ENCODE data around the gene PIK3CB. TPM values are rescaled to one million over a fixed set of nuclear protein-coding genes. Genes with fewer than 3 reads are reported as not detected.
"Not testable (repeated sequence)": the region's sequence is repeated elsewhere in the genome, so short reads cannot be mapped to it uniquely, and the experiment has no call there.

The PIK3CB gene
- total RNA-seq, 4 donors from 2014 or later: 32.2 to 52.1 (median 41.5) TPM

DNA sequence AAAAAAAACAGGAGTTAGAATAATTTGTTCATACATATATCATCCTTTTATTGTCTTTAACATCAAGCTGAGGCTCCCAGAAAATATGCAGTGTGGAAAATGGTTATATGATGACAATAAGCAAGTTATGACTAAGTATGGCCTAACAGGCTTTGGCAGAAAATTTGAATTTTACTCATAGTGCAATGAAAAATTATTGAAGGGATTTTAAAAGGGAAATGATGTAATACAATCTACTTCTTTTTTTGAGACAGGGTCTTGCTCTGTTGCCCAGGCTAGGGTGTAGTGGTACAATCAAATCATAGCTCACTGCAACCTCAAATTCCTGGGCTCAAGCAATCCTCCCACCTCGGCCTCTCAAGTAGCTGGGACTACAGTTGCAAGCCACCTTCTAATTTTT lies 147.5 kb downstream of the PIK3CB start:
- TF ChIP-seq POLR2A (IDR thresholded peaks at IDR 0.05): no peak
- TF ChIP-seq, protein P1, sequence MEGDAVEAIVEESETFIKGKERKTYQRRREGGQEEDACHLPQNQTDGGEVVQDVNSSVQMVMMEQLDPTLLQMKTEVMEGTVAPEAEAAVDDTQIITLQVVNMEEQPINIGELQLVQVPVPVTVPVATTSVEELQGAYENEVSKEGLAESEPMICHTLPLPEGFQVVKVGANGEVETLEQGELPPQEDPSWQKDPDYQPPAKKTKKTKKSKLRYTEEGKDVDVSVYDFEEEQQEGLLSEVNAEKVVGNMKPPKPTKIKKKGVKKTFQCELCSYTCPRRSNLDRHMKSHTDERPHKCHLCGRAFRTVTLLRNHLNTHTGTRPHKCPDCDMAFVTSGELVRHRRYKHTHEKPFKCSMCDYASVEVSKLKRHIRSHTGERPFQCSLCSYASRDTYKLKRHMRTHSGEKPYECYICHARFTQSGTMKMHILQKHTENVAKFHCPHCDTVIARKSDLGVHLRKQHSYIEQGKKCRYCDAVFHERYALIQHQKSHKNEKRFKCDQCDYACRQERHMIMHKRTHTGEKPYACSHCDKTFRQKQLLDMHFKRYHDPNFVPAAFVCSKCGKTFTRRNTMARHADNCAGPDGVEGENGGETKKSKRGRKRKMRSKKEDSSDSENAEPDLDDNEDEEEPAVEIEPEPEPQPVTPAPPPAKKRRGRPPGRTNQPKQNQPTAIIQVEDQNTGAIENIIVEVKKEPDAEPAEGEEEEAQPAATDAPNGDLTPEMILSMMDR (IDR thresholded peaks at IDR 0.05): no peak
- Histone ChIP-seq H3K4me1 (no peaks in the 10 kb centered on the region), H3K36me3 (peaks cover 0 to 12% (median 0%) of the 10 kb centered on the region in 3 donors), H3K27me3 (no peaks in the 10 kb centered on the region), H3K9me3 (no peaks in the 10 kb centered on the region), H3K27ac (no peak overlapping the region), H3K4me3 (no peak overlapping the region)
- no peak for DNase-seq

DNA sequence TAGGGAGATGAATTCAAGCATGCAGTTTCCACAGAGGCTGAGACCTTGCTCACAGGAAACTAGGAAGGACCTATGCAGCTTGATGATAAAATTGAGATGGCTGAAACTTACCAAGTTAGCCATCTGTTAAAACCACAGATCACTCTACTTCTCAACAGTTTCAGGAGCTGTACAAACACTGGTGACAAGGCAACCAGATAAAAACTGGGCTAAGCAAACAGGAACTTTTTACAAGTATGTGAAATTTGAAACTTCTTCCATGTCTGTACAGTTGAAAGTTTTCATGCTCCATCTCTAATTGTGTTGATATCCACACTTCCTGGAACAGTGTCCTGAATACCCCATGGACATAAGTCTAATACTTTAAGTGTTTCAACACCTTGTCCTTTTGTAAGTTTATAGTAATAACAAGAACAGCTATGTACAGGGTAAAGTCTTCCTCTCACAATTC lies 147.9 kb downstream of the PIK3CB start:
- Histone ChIP-seq H3K9me3 (no peaks in the 10 kb centered on the region), H3K36me3 (peaks cover 0 to 12% (median 0%) of the 10 kb centered on the region in 3 donors), H3K27me3 (no peaks in the 10 kb centered on the region), H3K4me1 (no peaks in the 10 kb centered on the region), H3K4me3 (no peak overlapping the region), H3K27ac (no peak overlapping the region)
- TF ChIP-seq, protein P1 (IDR thresholded peaks at IDR 0.05): no peak
- no peak for TF ChIP-seq POLR2A (IDR thresholded peaks at IDR 0.05)
- no peak for DNase-seq

DNA sequence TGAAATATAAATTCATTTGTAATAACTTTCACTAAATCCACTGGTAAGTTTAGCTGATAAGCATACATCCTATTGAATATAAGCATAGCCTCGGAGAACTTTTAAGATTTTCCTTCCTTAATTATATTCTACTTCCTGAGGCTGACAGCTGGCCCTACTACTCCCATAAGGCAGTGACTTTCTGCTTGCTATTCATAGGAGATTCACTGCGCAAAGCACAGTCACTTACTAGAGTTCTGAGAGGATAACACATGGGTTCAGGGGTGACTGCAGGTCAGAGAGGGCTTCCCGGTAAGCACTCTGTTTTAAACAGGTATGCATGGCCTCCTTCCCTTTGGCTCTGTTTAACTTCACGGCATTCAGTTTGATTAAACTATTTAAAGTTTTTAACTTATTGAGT lies 150.3 kb downstream of the PIK3CB start:
- TF ChIP-seq, protein P1 (IDR thresholded peaks at IDR 0.05): no peak
- TF ChIP-seq POLR2A (IDR thresholded peaks at IDR 0.05): no peak
- no peak overlapping the region for H3K27ac ChIP-seq
- DNase-seq: no peak

DNA sequence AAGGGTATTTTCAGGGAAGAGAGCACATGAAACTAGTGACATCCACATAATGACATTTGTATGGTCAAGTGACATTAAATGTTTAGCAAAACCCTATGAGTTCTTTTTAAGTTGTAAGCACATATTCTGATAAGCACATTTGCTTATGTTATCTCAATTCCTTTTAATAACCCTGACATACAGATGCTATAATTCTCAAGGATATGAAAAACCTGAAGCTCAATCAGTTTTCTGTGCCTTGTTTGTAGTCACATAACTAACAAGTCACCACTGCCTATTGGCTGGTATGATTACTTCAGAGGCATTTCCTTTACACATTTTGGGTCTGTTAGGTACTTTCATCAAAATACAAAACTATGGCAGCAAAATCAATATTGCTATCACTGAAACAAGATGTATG lies 152.1 kb downstream of the PIK3CB start:
- DNase-seq: no peak
- Histone ChIP-seq H3K27me3 (no peaks in the 10 kb centered on the region), H3K36me3 (peaks cover 0 to 8% (median 0%) of the 10 kb centered on the region in 3 donors), H3K27ac (no peak overlapping the region), H3K4me1 (no peaks in the 10 kb centered on the region), H3K4me3 (no peak overlapping the region), H3K9me3 (no peaks in the 10 kb centered on the region)
- TF ChIP-seq, protein P1 (IDR thresholded peaks at IDR 0.05): no peak
- TF ChIP-seq POLR2A (IDR thresholded peaks at IDR 0.05): no peak

More for the DNA sequence above, 150.3 kb downstream of the PIK3CB start:
- no peaks in the 10 kb centered on the region for H3K27me3 ChIP-seq
- H3K4me1 ChIP-seq: no peaks in the 10 kb centered on the region
- no peak overlapping the region for H3K4me3 ChIP-seq
- peaks cover 0 to 12% (median 0%) of the 10 kb centered on the region in 3 donors for H3K36me3 ChIP-seq
- H3K9me3 ChIP-seq: no peaks in the 10 kb centered on the region

DNA sequence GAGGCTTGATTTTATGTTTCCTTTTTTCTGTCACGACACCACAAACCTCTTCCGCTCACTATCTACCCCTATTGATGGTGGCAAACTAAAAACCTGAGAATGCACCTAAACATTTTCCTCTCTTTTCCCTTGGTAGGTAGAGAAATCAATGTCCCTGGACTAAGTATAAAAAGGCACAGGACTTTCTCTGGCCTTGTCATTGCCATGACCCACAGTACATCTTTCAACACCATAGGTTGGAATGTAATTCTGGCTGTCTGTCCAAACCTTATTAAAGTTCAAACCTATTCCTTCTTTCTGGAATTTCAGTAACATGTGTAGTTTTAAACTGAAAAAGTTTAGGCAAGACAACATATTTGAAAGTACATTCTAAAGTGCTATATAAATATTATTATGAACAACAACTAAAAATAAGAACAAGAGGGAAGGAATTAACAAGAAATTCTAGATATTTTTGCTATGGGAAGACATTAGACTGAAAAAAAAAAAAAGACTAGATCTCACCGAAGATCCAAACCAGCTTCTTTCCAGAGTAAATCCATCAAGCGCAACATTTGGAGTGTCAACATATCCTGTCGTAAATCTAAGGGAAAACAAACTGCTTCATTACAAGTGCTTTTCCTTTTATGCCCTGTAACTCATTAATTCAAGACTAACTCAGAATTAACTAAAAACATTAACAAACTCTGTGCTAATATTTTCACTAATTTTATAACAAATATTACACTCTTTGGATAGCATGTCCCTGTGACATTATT lies 153.1 kb downstream of the PIK3CB start:
- H3K9me3 ChIP-seq: no peaks in the 10 kb centered on the region
- no peak for TF ChIP-seq POLR2A (IDR thresholded peaks at IDR 0.05)
- TF ChIP-seq, protein P1 (IDR thresholded peaks at IDR 0.05): no peak
- no peaks in the 10 kb centered on the region for H3K27me3 ChIP-seq
- peaks cover 0 to 6% (median 0%) of the 10 kb centered on the region in 3 donors for H3K36me3 ChIP-seq
- no peak overlapping the region for H3K27ac ChIP-seq
- no peak overlapping the region for H3K4me3 ChIP-seq
- DNase-seq: no peak
- H3K4me1 ChIP-seq: no peaks in the 10 kb centered on the region

DNA sequence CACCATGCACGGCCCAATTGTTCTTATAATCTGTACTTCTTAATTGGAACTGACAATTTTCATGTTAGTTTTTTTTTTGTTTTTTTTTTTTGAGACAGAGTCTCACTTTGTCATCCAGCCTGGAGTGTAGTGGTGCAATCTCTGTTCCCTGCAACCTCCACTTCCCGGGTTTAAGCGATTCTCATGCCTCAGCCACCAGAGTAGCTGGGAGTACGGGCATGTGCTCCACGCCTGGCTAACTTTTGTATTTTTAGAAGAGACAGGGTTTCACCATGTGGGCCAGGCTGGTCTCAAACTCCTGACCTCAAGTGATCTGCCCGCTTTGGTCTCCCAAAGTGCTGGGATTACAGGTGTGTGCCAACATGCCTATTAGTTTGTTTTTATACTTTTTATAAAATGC lies 153.8 kb downstream of the PIK3CB start:
- H3K27me3 ChIP-seq, H3K4me1 ChIP-seq, H3K4me3 ChIP-seq, H3K36me3 ChIP-seq, H3K27ac ChIP-seq, DNase-seq, H3K9me3 ChIP-seq: not testable (repeated sequence)

Data from Peyer's patch (tissue), 4 donors.